ENCODE measurements around the gene HDGFL2. TPM values are rescaled to one million over a fixed set of nuclear protein-coding genes. Genes with fewer than 3 reads are reported as not detected.

HDGFL2 gene
- polyA plus RNA-seq, 3 donors: 7.0 to 13.2 (median 10.5) TPM

DNA sequence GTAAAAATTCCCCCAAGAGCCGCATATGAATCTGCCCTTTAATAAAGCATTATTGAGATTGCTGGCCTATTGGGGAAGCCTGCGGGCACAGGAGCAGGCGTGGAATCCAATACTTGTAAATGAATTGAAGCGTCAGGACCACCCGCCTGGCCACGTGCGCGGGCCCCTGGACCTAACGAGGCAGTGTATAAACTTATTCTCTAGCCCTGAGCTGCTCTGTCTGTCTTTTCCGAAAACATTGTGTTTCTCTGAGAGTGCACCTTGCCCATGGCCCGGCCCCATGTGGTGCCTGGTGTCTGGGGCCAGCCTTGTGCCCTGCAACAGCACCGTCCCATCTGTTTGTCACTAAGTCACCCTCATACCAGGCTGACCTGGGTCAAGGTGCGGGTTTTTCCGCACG, 28.9 kb upstream of the HDGFL2 start:
- peaks cover 0 to 1% (median 0%) of the 10 kb centered on the region in 3 donors for H3K27me3 Mint-ChIP-seq (ENCODE audit: low read depth in 3 of 3)
- no peak for DNase-seq
- H3K36me3 Mint-ChIP-seq: peaks cover 44 to 75% of the 10 kb centered on the region in 2 donors
- peaks cover 3% of the 10 kb centered on the region for H3K4me1 Mint-ChIP-seq
- Histone ChIP-seq H3K27me3 (ENCODE audit: control insufficient read depth in 2 of 2, insufficient read depth in 2 of 2, low read length in 2 of 2) (no peaks in the 10 kb centered on the region), H3K9ac (ENCODE audit: insufficient read depth, low read length, poor library complexity, severe bottlenecking) (no peak overlapping the region), H3K9me3 (replicated peaks in 1 of 2; ENCODE audit: control insufficient read depth in 1 of 2, insufficient read depth in 1 of 2, low read length in 2 of 2) (no peaks in the 10 kb centered on the region), H3K4me3 (replicated peaks in 1 of 3; ENCODE audit: low read depth in 2 of 3, low read length in 3 of 3) (no peak overlapping the region), H3K36me3 (replicated peaks in 1 of 2; ENCODE audit: control insufficient read depth in 1 of 2, insufficient read depth in 2 of 2, low read length in 2 of 2) (peaks cover 55 to 63% of the 10 kb centered on the region in 2 donors), H3K4me1 (ENCODE audit: control insufficient read depth in 1 of 2, insufficient read depth in 2 of 2, low read length in 2 of 2) (no peaks in the 10 kb centered on the region), H2AFZ (ENCODE audit: insufficient read depth, low read depth, low read length, poor library complexity, severe bottlenecking) (no peak overlapping the region), H3K4me2 (replicated peaks; ENCODE audit: extremely low read depth, low read length, poor library complexity, severe bottlenecking) (no peak overlapping the region), H4K20me1 (ENCODE audit: insufficient read depth, low read length) (peaks cover 35% of the 10 kb centered on the region), H3K27ac (ENCODE audit: low read depth in 1 of 2, low read length in 2 of 2) (no peak overlapping the region), H3K79me2 (ENCODE audit: insufficient read depth, low read length) (peaks cover 3% of the 10 kb centered on the region)
- 97% methylated on average over 12 of the region's 15 CpGs for WGBS (ENCODE audit: insufficient coverage)
- TF ChIP-seq, protein P1, sequence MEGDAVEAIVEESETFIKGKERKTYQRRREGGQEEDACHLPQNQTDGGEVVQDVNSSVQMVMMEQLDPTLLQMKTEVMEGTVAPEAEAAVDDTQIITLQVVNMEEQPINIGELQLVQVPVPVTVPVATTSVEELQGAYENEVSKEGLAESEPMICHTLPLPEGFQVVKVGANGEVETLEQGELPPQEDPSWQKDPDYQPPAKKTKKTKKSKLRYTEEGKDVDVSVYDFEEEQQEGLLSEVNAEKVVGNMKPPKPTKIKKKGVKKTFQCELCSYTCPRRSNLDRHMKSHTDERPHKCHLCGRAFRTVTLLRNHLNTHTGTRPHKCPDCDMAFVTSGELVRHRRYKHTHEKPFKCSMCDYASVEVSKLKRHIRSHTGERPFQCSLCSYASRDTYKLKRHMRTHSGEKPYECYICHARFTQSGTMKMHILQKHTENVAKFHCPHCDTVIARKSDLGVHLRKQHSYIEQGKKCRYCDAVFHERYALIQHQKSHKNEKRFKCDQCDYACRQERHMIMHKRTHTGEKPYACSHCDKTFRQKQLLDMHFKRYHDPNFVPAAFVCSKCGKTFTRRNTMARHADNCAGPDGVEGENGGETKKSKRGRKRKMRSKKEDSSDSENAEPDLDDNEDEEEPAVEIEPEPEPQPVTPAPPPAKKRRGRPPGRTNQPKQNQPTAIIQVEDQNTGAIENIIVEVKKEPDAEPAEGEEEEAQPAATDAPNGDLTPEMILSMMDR (IDR thresholded peaks at IDR 0.05): no peak
- no peak overlapping the region for H3K4me3 Mint-ChIP-seq
- intact Hi-C loops (cut with micrococcal nuclease): no loop called here
- no peak overlapping the region for H3K27ac Mint-ChIP-seq
- H3K9me3 Mint-ChIP-seq: peaks cover 0 to 2% (median 0%) of the 10 kb centered on the region in 7 donors

DNA sequence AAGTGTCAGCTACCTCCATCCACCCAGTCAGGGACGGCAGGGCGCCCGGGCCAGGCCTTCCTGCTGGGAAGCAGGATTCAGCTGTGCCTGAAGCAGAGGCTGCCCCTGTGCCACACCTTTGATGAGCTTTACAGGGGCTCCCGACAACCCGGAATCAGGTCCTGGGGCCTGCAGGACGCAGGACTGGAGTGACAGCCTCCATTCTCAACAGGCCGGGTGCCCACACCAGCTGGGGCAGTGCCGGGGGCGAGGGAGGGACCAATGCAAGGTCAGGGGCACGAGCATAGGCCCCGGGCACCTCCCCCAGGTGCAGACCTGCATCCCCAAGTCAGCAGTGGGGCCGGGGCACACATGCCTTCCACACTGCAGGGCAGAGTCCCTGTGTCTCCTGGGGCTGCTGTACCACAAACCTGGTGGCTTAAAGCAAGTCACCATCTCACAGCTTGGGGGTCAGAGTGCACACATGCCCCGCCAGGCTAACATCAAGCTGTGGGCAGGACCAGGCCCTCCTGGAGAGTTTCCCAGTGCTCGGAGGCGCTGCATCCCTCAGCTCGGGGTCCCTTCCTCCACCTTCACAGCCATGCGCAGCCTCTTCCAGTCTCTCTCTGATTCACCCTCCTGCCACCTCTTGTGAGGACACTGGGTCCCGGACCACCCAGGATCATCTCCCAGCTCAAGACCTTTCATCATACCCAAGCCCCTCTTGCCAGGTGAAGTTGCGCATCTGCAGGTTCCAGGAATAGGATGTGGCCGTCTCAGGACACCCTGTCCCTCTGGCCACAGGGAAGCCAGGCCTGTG, 27.9 kb upstream of the HDGFL2 start:
- no peak overlapping the region for H3K4me3 ChIP-seq (replicated peaks in 1 of 3; ENCODE audit: low read depth in 2 of 3, low read length in 3 of 3)
- peak overlapping the region in 2 of 7 donors; percentile 6 to 42 for H3K27ac Mint-ChIP-seq
- intact Hi-C loops (cut with micrococcal nuclease): no loop called here
- no peak overlapping the region for H2AFZ ChIP-seq (ENCODE audit: insufficient read depth, low read depth, low read length, poor library complexity, severe bottlenecking)
- no peaks in the 10 kb centered on the region for H3K4me1 ChIP-seq (ENCODE audit: control insufficient read depth in 1 of 2, insufficient read depth in 2 of 2, low read length in 2 of 2)
- TF ChIP-seq, protein P1 (IDR thresholded peaks at IDR 0.05): no peak
- H3K79me2 ChIP-seq (ENCODE audit: insufficient read depth, low read length): peaks cover 3% of the 10 kb centered on the region
- no peak overlapping the region for H3K27ac ChIP-seq (ENCODE audit: low read depth in 1 of 2, low read length in 2 of 2)
- no peak overlapping the region for H3K4me2 ChIP-seq (replicated peaks; ENCODE audit: extremely low read depth, low read length, poor library complexity, severe bottlenecking)
- H4K20me1 ChIP-seq (ENCODE audit: insufficient read depth, low read length): peaks cover 45% of the 10 kb centered on the region
- peaks cover 62 to 67% of the 10 kb centered on the region in 2 donors for H3K36me3 ChIP-seq (replicated peaks in 1 of 2; ENCODE audit: control insufficient read depth in 1 of 2, insufficient read depth in 2 of 2, low read length in 2 of 2)
- DNase-seq: no peak
- no peaks in the 10 kb centered on the region for H3K9me3 ChIP-seq (replicated peaks in 1 of 2; ENCODE audit: control insufficient read depth in 1 of 2, insufficient read depth in 1 of 2, low read length in 2 of 2)
- H3K36me3 Mint-ChIP-seq: peaks cover 48 to 78% of the 10 kb centered on the region in 2 donors
- peaks cover 0 to 2% (median 0%) of the 10 kb centered on the region in 3 donors for H3K27me3 Mint-ChIP-seq (ENCODE audit: low read depth in 3 of 3)
- H3K27me3 ChIP-seq (ENCODE audit: control insufficient read depth in 2 of 2, insufficient read depth in 2 of 2, low read length in 2 of 2): no peaks in the 10 kb centered on the region
- WGBS (ENCODE audit: insufficient coverage): 95% methylated on average over 20 of the region's 20 CpGs
- H3K4me3 Mint-ChIP-seq: no peak overlapping the region
- no peak overlapping the region for H3K9ac ChIP-seq (ENCODE audit: insufficient read depth, low read length, poor library complexity, severe bottlenecking)
- peaks cover 0 to 2% (median 0%) of the 10 kb centered on the region in 7 donors for H3K9me3 Mint-ChIP-seq
- peaks cover 3% of the 10 kb centered on the region for H3K4me1 Mint-ChIP-seq

Data from CD14-positive monocyte (primary cell).